Mucosa of rectum (tissue), 2 donors: ENCODE results near the gene PRPF40B.
A peak's percentile ranks its signal among the peaks of the same experiment; 100 is the strongest.

ENCODE experiments used
- H3K27ac ChIP-seq, 2 donors: one replicate each; pipeline ENCODE4 v1.7.0; 2013; ENCODE audit warnings: inconsistent platforms in 2 of 2, low read depth in 2 of 2, low read length in 2 of 2
- H3K27me3 ChIP-seq, 2 donors: one replicate each; pipeline ENCODE4 v1.7.0; 2013; ENCODE audit warnings: low read length in 2 of 2; ENCODE audit not compliant: control insufficient read depth in 2 of 2, insufficient read depth in 2 of 2
- H3K36me3 ChIP-seq, 2 donors: one replicate each; pipeline ENCODE4 v1.7.0; 2013; ENCODE audit warnings: low read length in 2 of 2; ENCODE audit not compliant: control insufficient read depth in 2 of 2, insufficient read depth in 2 of 2
- H3K4me1 ChIP-seq, 2 donors: one replicate each; pipeline ENCODE4 v1.7.0; 2013; ENCODE audit warnings: low read length in 2 of 2, mild to moderate bottlenecking in 1 of 2; ENCODE audit not compliant: control insufficient read depth in 2 of 2, insufficient read depth in 2 of 2
- H3K4me3 ChIP-seq, 2 donors: one replicate each; pipeline ENCODE4 v1.7.0; 2013; ENCODE audit warnings: low read length in 2 of 2
- H3K9ac ChIP-seq, 2 donors: one replicate each; pipeline ENCODE4 v1.7.0; 2013; ENCODE audit warnings: low read length in 2 of 2, low read depth in 1 of 2, mild to moderate bottlenecking in 1 of 2
- H3K9me3 ChIP-seq, 2 donors: one replicate each; pipeline ENCODE4 v1.7.0; 2013; ENCODE audit warnings: low read length in 2 of 2; ENCODE audit not compliant: control insufficient read depth in 2 of 2
- donor health status: healthy.
- donor health status: Normal muscosa, but diverticular disease.

Gene PRPF40B

DNA sequence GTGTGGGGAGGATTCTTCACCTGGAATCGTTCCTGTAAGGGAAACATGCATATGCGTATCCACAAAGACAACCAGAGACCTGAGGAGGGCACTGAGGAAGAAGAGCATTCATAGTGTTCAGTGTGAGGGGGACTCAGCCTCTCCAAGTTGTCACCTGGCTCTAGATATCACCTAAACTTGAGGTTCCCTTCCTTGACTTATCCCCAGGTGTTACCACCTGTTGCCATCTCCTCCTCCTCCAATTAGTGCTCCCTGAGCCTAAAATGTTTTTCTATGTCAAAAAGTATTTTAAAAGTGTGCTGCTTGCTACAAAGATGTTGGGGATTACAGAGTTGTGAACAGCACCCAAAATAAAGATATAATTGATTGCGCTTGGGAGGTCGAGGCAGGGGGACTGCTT, 42.8 kb downstream of the PRPF40B start:
- H3K27ac ChIP-seq: no peak overlapping the region

GRCh38 chr12:49667325-49668090, 44.1 kb downstream of the PRPF40B start:
- Histone ChIP-seq H3K4me1 (peaks cover 26 to 36% of the 10 kb centered on the region in 2 donors), H3K36me3 (no peaks in the 10 kb centered on the region), H3K27me3 (no peaks in the 10 kb centered on the region), H3K27ac (no peak overlapping the region), H3K4me3 (no peak overlapping the region), H3K9me3 (no peaks in the 10 kb centered on the region), H3K9ac (no peak overlapping the region)

More for the DNA sequence above, 42.8 kb downstream of the PRPF40B start:
- Histone ChIP-seq H3K9me3 (no peaks in the 10 kb centered on the region), H3K27me3 (no peaks in the 10 kb centered on the region), H3K4me3 (no peak overlapping the region), H3K9ac (no peak overlapping the region), H3K36me3 (no peaks in the 10 kb centered on the region), H3K4me1 (peaks cover 19 to 30% of the 10 kb centered on the region in 2 donors)

- H3K9ac ChIP-seq: no peak overlapping the region
- no peaks in the 10 kb centered on the region for H3K36me3 ChIP-seq
- no peaks in the 10 kb centered on the region for H3K9me3 ChIP-seq
- peaks cover 38 to 46% of the 10 kb centered on the region in 2 donors for H3K4me1 ChIP-seq
- H3K27ac ChIP-seq: no peak overlapping the region
- H3K4me3 ChIP-seq: no peak overlapping the region
- H3K27me3 ChIP-seq: no peaks in the 10 kb centered on the region
Measured at GRCh38 chr12:49669796-49670195, 46.4 kb downstream of the PRPF40B start.

- Histone ChIP-seq H3K36me3 (no peaks in the 10 kb centered on the region), H3K4me3 (no peak overlapping the region), H3K27me3 (no peaks in the 10 kb centered on the region), H3K4me1 (peaks cover 42 to 44% of the 10 kb centered on the region in 2 donors), H3K9ac (no peak overlapping the region), H3K27ac (peak overlapping the region; percentile 43 to 88), H3K9me3 (no peaks in the 10 kb centered on the region)
Measured at GRCh38 chr12:49671031-49671765, 47.8 kb downstream of the PRPF40B start.

DNA sequence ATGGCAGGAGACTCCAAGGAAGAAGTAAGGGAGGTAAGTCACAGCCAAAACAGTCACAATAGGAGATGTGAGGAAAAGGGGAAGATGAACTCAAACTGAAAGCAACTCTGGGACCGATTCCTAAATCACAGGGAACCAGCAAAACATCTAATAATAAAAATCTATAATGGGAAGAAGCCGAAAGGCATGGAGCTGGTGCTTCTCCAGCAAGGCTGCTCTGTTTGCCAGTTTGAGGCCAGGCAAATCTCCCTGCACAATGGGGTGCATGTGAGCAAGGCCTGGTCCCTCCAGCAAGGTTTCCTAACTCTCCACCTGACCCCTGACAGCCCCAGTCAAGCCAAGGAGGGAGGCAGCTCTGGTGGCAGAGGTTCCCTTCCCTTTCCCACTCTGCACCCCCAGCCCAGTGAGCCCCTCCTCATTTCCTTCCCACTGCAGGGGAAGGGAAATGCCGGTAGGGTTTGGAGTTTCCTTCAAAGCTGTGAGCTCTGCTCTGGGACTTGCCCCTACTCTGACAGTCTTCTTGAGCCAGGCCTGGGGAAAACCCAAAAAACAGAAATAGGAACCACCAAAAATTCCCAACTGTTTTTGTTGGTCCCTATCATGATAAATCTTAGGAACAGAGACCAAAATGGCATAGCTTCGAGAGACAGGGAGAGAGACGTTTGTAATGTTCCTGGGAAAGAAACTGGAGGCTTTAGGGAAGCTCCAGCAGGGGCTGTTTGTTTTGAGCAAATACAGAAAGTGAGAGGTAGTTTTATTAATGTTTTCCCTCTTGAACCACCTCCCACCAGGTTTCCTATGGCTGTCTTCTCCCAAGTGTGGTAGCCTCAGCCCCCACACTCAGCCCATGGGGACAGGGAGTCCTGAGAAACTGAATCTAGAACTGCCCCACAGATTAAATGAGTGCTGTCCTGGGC, 49.2 kb downstream of the PRPF40B start:
- Histone ChIP-seq H3K4me1 (peaks cover 42 to 44% of the 10 kb centered on the region in 2 donors), H3K36me3 (no peaks in the 10 kb centered on the region), H3K27me3 (no peaks in the 10 kb centered on the region), H3K27ac (peak overlapping the region; percentile 88 to 92), H3K4me3 (no peak overlapping the region), H3K9me3 (no peaks in the 10 kb centered on the region), H3K9ac (no peak overlapping the region)

GRCh38 chr12:49673446-49674317, 50.3 kb downstream of the PRPF40B start:
- H3K27me3 ChIP-seq: no peaks in the 10 kb centered on the region
- H3K9me3 ChIP-seq: no peaks in the 10 kb centered on the region
- peak overlapping the region; percentile 88 to 92 for H3K27ac ChIP-seq
- no peaks in the 10 kb centered on the region for H3K36me3 ChIP-seq
- H3K9ac ChIP-seq: peak overlapping the region in 1 of 2 donors; percentile 58
- peak overlapping the region in 1 of 2 donors; percentile 20 for H3K4me3 ChIP-seq
- peaks cover 42 to 44% of the 10 kb centered on the region in 2 donors for H3K4me1 ChIP-seq

GRCh38 chr12:49674318-49674981, 51.1 kb downstream of the PRPF40B start:
- Histone ChIP-seq H3K9ac (peak overlapping the region in 1 of 2 donors; percentile 4), H3K9me3 (no peaks in the 10 kb centered on the region), H3K36me3 (no peaks in the 10 kb centered on the region), H3K4me1 (peaks cover 42 to 44% of the 10 kb centered on the region in 2 donors), H3K27ac (peak overlapping the region; percentile 88 to 92), H3K4me3 (no peak overlapping the region), H3K27me3 (no peaks in the 10 kb centered on the region)

DNA sequence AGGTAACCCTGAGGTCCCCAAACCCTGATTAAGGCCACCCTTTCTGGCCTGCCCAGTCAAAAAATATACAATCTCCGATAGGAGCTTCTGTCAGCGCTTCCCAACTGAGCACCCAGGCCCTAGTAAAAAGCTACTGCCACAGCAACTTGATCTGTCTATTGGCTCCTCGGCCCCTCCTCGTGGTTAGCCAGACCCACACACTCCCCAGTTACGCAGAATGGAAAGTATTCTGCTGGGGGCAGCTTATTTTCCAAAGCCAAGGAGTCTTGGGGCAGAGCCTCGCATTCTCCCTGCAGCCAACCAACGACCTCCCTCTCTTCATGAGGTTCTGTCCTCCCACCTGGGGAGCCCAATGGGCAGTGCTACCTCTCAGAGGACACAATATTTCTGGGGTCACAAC, 51.8 kb downstream of the PRPF40B start:
- H3K27me3 ChIP-seq: no peaks in the 10 kb centered on the region
- no peaks in the 10 kb centered on the region for H3K36me3 ChIP-seq
- H3K4me3 ChIP-seq: no peak overlapping the region
- H3K9me3 ChIP-seq: no peaks in the 10 kb centered on the region
- H3K9ac ChIP-seq: no peak overlapping the region
- peaks cover 42 to 44% of the 10 kb centered on the region in 2 donors for H3K4me1 ChIP-seq
- peak overlapping the region in 1 of 2 donors; percentile 92 for H3K27ac ChIP-seq

- H3K9me3 ChIP-seq: no peaks in the 10 kb centered on the region
- H3K9ac ChIP-seq: no peak overlapping the region
- H3K4me1 ChIP-seq: peaks cover 14 to 16% of the 10 kb centered on the region in 2 donors
- no peaks in the 10 kb centered on the region for H3K27me3 ChIP-seq
- H3K36me3 ChIP-seq: no peaks in the 10 kb centered on the region
- H3K4me3 ChIP-seq: no peak overlapping the region
- H3K27ac ChIP-seq: no peak overlapping the region
Measured at GRCh38 chr12:49678711-49679110, 55.4 kb downstream of the PRPF40B start.
